HG03378 (cell line): ENCODE results near the gene CTNNBL1.

Experiments
- ATAC-seq: cut with Tn5 transposase; IDR thresholded peaks from one replicate; pipeline ENCODE4 v1.9.1; 2021; ENCODE audit warnings: mild to moderate bottlenecking, moderate library complexity; ENCODE audit not compliant: unreplicated experiment

CTNNBL1 gene

GRCh38 chr20:37775200-37775599 is 81.4 kb downstream of the CTNNBL1 start:
- ATAC-seq, result no peak

GRCh38 chr20:37776049-37776448 is 82.2 kb downstream of the CTNNBL1 start:
- ATAC-seq, result no peak

- ATAC-seq, result no peak
Observed at GRCh38 chr20:37776526-37776925, 82.7 kb downstream of the CTNNBL1 start.

- no peak for ATAC-seq
Observed at GRCh38 chr20:37777012-37777950, 83.5 kb downstream of the CTNNBL1 start.

GRCh38 chr20:37777988-37778659 is 84.3 kb downstream of the CTNNBL1 start:
- ATAC-seq, result no peak

GRCh38 chr20:37781626-37782025 is 87.8 kb downstream of the CTNNBL1 start:
- ATAC-seq, result no peak

- no peak for ATAC-seq
Observed at GRCh38 chr20:37786043-37786442, 92.2 kb downstream of the CTNNBL1 start.

- no peak for ATAC-seq
Observed at GRCh38 chr20:37789408-37789807, 95.6 kb downstream of the CTNNBL1 start.

GRCh38 chr20:37790900-37791299 is 97.1 kb downstream of the CTNNBL1 start:
- ATAC-seq, result no peak

GRCh38 chr20:37796121-37796520 is 102.3 kb downstream of the CTNNBL1 start:
- ATAC-seq, result no peak

- no peak for ATAC-seq
Observed at GRCh38 chr20:37796733-37797132, 102.9 kb downstream of the CTNNBL1 start.

GRCh38 chr20:37797669-37798175 is 103.9 kb downstream of the CTNNBL1 start:
- no peak for ATAC-seq

GRCh38 chr20:37798312-37798711 is 104.5 kb downstream of the CTNNBL1 start:
- no peak for ATAC-seq

- ATAC-seq, result no peak
Observed at GRCh38 chr20:37800618-37801017, 106.8 kb downstream of the CTNNBL1 start.

GRCh38 chr20:37801921-37802320 is 108.1 kb downstream of the CTNNBL1 start:
- no peak for ATAC-seq

- peak; percentile 65 for ATAC-seq
Observed at GRCh38 chr20:37803438-37804307, 109.8 kb downstream of the CTNNBL1 start.

- ATAC-seq, result peak; percentile 62
Observed at GRCh38 chr20:37804584-37805566, 111.0 kb downstream of the CTNNBL1 start.

- ATAC-seq, result no peak
Observed at GRCh38 chr20:37807471-37808232, 113.8 kb downstream of the CTNNBL1 start.
